HG03175 (cell line): ENCODE results near the gene DCDC2.
"Not testable (repeated sequence)": the region's sequence is repeated elsewhere in the genome, so short reads cannot be mapped to it uniquely, and the experiment has no call there.

Experiments used
- ATAC-seq: cut with Tn5 transposase; IDR thresholded peaks from one replicate; pipeline ENCODE4 v1.9.1; 2021; ENCODE audit warnings: mild to moderate bottlenecking, moderate library complexity; ENCODE audit not compliant: unreplicated experiment

Gene DCDC2

GRCh38 chr6:24329022-24329421, 28.8 kb downstream of the DCDC2 start:
- no peak for ATAC-seq

- no peak for ATAC-seq
These were observed 30.1 kb downstream of the DCDC2 start for GRCh38 chr6:24327756-24328155.

GRCh38 chr6:24325978-24326377, 31.9 kb downstream of the DCDC2 start:
- ATAC-seq: no peak

DNA sequence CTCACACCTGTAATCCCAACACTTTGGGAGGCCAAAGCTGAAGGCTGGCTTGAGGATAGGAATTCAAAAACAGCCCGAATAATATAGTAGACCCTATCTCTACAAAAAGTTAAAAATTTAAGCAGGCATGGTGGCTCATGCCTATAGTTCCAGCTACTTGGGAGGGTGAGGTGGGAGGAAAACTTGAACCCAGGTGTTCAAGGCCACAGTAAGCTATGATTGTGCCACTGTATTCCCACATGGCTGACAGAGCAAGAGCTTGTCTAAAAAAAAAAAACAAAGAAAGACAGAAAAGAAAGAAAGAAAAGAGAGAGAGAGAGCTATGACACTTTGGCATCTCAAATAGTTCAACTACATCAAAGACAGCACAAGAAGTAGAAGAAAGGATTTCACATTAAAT, 33.2 kb downstream of the DCDC2 start:
- ATAC-seq: no peak

DNA sequence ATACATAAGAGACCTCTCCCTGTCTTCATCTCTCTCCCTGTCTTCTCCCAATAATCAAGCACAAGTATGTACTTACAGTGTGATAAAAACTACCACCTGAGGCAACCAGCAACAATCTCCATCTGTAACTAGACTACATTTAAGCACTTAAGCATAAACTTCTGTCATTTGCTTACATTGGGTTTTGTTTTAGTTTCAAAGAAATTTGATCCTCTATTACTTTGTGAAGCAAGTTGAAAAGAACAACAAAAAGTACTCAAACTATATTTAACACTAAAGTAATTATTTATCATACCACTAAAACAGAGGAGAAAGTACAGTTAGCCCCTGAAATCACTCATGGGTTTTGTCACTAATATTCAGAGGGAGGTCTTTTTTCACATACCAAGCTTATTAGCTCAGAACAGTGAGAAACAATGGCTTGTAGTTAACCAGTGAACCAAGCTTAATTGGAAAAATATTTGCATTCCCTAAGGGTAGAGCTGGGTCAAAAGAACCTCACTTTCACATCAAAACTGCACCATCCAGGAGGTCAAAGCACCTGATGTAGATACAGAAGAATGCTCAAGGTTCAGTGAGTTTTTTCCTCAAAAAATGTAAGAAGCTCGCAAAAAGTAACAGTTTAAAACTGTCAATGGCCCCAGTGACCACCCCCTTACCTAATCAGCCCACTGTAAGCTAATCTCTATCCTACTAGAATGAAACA, 34.1 kb downstream of the DCDC2 start:
- ATAC-seq: no peak

GRCh38 chr6:24322924-24323323, 34.9 kb downstream of the DCDC2 start:
- ATAC-seq: no peak

- not testable (repeated sequence) for ATAC-seq
These were observed 35.4 kb downstream of the DCDC2 start for GRCh38 chr6:24322446-24322845.

GRCh38 chr6:24321538-24322162, 36.2 kb downstream of the DCDC2 start:
- no peak for ATAC-seq

- ATAC-seq: no peak
These were observed 44.4 kb downstream of the DCDC2 start for GRCh38 chr6:24313251-24314141.

DNA sequence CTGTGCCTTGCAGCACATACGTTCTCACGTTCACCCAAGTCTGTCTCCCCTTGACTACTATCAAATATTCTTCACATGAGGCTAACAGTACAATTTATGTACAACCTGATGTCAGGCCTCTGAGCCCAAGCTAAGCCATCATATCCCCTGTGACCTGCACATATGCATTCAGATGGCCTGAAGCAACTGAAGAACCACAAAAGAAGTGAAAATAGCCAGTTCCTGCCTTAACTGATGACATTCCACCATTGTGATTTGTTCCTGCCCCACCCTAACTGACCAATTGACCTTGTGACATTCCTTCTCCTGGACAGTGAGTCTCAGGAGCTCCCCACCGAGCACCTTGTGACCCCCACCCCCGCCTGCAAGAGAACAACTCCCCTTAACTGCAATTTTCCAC, 46.1 kb downstream of the DCDC2 start:
- not testable (repeated sequence) for ATAC-seq

DNA sequence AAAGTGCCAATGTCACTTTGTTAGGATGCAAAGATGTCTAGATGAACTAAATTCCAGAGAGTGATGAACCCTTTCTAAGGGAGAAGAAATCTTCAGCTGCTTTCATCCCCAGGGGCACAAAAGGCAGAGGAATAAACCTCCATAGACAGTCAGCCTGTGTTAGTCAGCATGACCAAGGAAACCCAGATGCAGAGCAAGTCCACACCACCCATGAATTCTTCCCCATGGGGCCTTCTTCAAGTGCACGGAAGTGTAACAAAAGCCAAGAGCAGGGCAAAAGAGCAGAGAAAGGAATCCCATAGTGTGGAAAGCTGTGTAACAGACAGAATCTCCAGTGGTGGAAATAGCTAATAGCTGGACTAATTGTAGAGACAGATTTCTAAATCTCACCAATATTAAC, 50.0 kb downstream of the DCDC2 start:
- ATAC-seq: no peak

DNA sequence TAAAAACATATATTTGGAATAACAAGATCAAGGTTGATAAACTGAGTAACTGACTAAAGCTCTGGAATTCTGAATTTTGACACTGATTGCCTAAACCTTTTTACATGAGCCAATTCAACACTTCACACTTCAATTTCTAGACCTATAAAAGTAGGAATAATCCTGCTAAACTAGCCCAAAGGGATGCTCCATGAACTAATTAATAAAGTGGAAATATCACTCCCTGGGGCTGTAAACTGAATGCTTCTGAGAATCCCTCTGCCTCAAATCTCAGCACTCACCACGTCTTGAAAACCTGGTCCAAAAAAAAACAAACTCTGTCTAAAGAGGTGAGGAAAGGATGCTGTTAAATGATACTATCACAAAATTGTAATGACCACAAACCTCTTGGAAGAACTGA, 50.9 kb downstream of the DCDC2 start:
- no peak for ATAC-seq

GRCh38 chr6:24306038-24306437, 51.8 kb downstream of the DCDC2 start:
- ATAC-seq: no peak

DNA sequence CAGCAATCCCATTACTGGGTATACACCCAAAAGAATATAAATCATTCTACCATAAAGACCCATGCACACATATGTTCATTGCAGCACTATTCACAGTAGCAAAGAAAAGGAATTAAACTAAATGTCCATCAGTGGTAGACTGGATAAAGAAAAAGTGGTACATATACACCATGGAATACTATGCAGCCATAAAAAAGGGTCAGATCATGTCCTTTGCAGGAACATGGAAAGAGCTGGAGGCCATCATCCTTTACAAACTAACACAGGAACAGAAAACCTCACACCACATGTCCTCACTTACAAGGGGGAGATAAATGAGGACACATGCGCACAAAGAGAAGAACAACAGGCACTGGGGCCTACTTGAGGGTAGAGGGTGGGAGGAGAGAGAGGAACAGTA, 60.9 kb downstream of the DCDC2 start:
- no peak for ATAC-seq

- not testable (repeated sequence) for ATAC-seq
These were observed 64.0 kb downstream of the DCDC2 start for GRCh38 chr6:24293852-24294251.

- ATAC-seq: no peak
These were observed 70.6 kb downstream of the DCDC2 start for GRCh38 chr6:24287239-24287638.

GRCh38 chr6:24284006-24284405, 73.9 kb downstream of the DCDC2 start:
- no peak for ATAC-seq

DNA sequence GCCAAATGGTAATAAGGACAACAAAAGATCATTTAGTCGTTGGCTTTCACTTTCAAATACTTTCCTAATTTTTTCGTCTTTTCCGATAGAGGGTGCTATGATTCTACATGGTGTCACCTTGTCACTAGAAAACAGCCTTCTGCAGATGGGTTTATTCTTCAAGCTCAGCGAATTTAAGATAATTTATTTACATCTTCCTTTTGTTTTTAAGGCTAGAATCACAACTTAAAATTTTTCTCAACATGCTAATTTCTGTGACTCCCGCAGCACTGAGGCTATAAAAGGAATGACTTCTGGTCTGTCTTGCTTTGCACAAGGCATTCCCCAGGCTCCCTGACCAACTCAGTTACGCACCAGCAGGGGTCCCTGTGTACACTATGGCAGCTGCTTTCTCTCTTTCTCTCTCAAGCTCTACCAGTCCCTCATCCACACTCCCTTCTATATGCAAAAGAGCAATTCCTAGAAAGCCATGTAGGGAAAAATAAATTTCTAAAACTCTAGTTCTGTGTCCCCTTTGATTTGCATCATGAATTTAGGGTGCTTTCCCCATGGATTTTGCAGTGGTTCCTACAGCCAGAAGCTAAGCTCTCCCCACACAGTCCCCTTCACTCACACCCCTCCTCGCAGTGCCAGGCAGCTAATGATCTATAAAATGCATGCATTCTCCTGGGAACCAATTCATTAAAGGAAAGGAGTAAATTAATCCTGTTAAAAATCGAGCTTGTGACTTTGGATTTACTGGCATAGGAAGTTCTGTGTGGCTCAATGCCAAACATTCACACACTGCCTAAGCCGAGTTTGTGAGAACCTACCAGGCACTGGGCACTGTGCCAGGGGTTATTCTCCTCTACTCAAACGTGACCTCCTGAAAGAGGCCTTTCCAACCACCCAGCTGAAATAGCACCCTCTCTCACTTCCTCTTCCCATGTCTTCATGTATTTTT, 74.5 kb downstream of the DCDC2 start:
- peak; percentile 85 for ATAC-seq

- no peak for ATAC-seq
These were observed 83.3 kb downstream of the DCDC2 start for GRCh38 chr6:24274441-24275083.
